ES-I3 (cell line): ENCODE results near the gene PKD1.
A peak's percentile ranks its signal among the peaks of the same experiment; 100 is the strongest.
"Not testable (repeated sequence)": the region's sequence is repeated elsewhere in the genome, so short reads cannot be mapped to it uniquely, and the experiment has no call there.

Experiments
- H3K36me3 ChIP-seq: 2 replicates; pipeline ENCODE4 v1.6.1; 2013; ENCODE audit warnings: mild to moderate bottlenecking, low read length, control low read depth, moderate library complexity; ENCODE audit not compliant: insufficient read depth
- H3K4me1 ChIP-seq: 2 replicates; pipeline ENCODE4 v1.6.1; 2013; ENCODE audit warnings: mild to moderate bottlenecking, control low read depth, low read length; ENCODE audit not compliant: insufficient read depth
- H3K9ac ChIP-seq: 2 replicates; pipeline ENCODE4 v1.6.1; 2013; ENCODE audit warnings: low read depth, mild to moderate bottlenecking, low read length, moderate library complexity
- H3K9me3 ChIP-seq: 2 replicates; pipeline ENCODE4 v1.6.1; 2013; ENCODE audit warnings: mild to moderate bottlenecking, low read length, moderate library complexity; ENCODE audit not compliant: control insufficient read depth, insufficient read depth

PKD1 gene

GRCh38 chr16:2105769-2106168 is 29.9 kb downstream of the PKD1 start:
- not testable (repeated sequence) for H3K9ac ChIP-seq, H3K4me1 ChIP-seq, H3K9me3 ChIP-seq, H3K36me3 ChIP-seq

- H3K9me3 ChIP-seq, H3K36me3 ChIP-seq, H3K9ac ChIP-seq, H3K4me1 ChIP-seq: not testable (repeated sequence)
These were observed 30.4 kb downstream of the PKD1 start for GRCh38 chr16:2105291-2105690.

GRCh38 chr16:2104464-2104863 is 31.2 kb downstream of the PKD1 start:
- H3K9me3 ChIP-seq, H3K36me3 ChIP-seq, H3K4me1 ChIP-seq, H3K9ac ChIP-seq: not testable (repeated sequence)

GRCh38 chr16:2102471-2102870 is 33.2 kb downstream of the PKD1 start:
- Histone ChIP-seq H3K9me3 (no peaks in the 10 kb centered on the region), H3K36me3 (no peaks in the 10 kb centered on the region), H3K9ac (no peak overlapping the region), H3K4me1 (no peaks in the 10 kb centered on the region)

- H3K9me3 ChIP-seq, H3K9ac ChIP-seq, H3K36me3 ChIP-seq, H3K4me1 ChIP-seq: not testable (repeated sequence)
These were observed 34.1 kb downstream of the PKD1 start for GRCh38 chr16:2101581-2101980.

- H3K9me3 ChIP-seq, H3K36me3 ChIP-seq, H3K9ac ChIP-seq, H3K4me1 ChIP-seq: not testable (repeated sequence)
These were observed 38.0 kb downstream of the PKD1 start for GRCh38 chr16:2097689-2098088.

- Histone ChIP-seq H3K9ac (no peak overlapping the region), H3K36me3 (peaks cover 3% of the 10 kb centered on the region), H3K9me3 (no peaks in the 10 kb centered on the region), H3K4me1 (no peaks in the 10 kb centered on the region; the same call in 1 of the 2 replicates)
These were observed 38.7 kb downstream of the PKD1 start for GRCh38 chr16:2096853-2097595.

GRCh38 chr16:2095918-2096582 is 39.6 kb downstream of the PKD1 start:
- Histone ChIP-seq H3K4me1 (no peaks in the 10 kb centered on the region; the same call in 1 of the 2 replicates), H3K9me3 (no peaks in the 10 kb centered on the region), H3K36me3 (peaks cover 3% of the 10 kb centered on the region), H3K9ac (no peak overlapping the region)

- Histone ChIP-seq H3K9me3 (no peaks in the 10 kb centered on the region), H3K4me1 (no peaks in the 10 kb centered on the region; the same call in 1 of the 2 replicates), H3K36me3 (peaks cover 3% of the 10 kb centered on the region), H3K9ac (no peak overlapping the region)
These were observed 40.3 kb downstream of the PKD1 start for GRCh38 chr16:2095315-2095853.

GRCh38 chr16:2093793-2094192 is 41.9 kb downstream of the PKD1 start:
- Histone ChIP-seq H3K9ac (no peak overlapping the region), H3K4me1 (no peaks in the 10 kb centered on the region; the same call in 1 of the 2 replicates), H3K9me3 (no peaks in the 10 kb centered on the region), H3K36me3 (peaks cover 3% of the 10 kb centered on the region)

- peaks cover 3% of the 10 kb centered on the region for H3K36me3 ChIP-seq
- no peaks in the 10 kb centered on the region; the same call in 1 of the 2 replicates for H3K4me1 ChIP-seq
- H3K9me3 ChIP-seq, result no peaks in the 10 kb centered on the region
- H3K9ac ChIP-seq, result no peak overlapping the region
These were observed 42.8 kb downstream of the PKD1 start for GRCh38 chr16:2092866-2093265.

- H3K4me1 ChIP-seq, result no peaks in the 10 kb centered on the region; the same call in 1 of the 2 replicates
- H3K9ac ChIP-seq, result no peak overlapping the region; the same call in 1 of the 2 replicates
- H3K9me3 ChIP-seq, result no peaks in the 10 kb centered on the region
- peaks cover 3% of the 10 kb centered on the region for H3K36me3 ChIP-seq
These were observed 43.5 kb downstream of the PKD1 start for GRCh38 chr16:2092256-2092620.

GRCh38 chr16:2091547-2092255 is 44.0 kb downstream of the PKD1 start:
- Histone ChIP-seq H3K9me3 (no peaks in the 10 kb centered on the region), H3K4me1 (no peaks in the 10 kb centered on the region; the same call in 1 of the 2 replicates), H3K36me3 (peaks cover 3% of the 10 kb centered on the region), H3K9ac (peak overlapping the region; percentile 37)

- Histone ChIP-seq H3K4me1 (no peaks in the 10 kb centered on the region; the same call in 1 of the 2 replicates), H3K9me3 (no peaks in the 10 kb centered on the region), H3K9ac (peak overlapping the region; percentile 37), H3K36me3 (peaks cover 2% of the 10 kb centered on the region)
These were observed 44.7 kb downstream of the PKD1 start for GRCh38 chr16:2090777-2091546.
